Activated CD8-positive, alpha-beta T cell treated with anti-CD3 and anti-CD28 coated beads, Interleukin-2, amount 10 ng/mL, durations not matched to agents 7 days and 5 days (primary cell): ENCODE data around the gene SH3BP5. TPM values are rescaled to one million over a fixed set of nuclear protein-coding genes. Genes with fewer than 3 reads are reported as not detected.

Experiments used
- ATAC-seq: fragments of 150-1000 bp; cut with Tn5 transposase; one replicate; pipeline ENCODE4 v1.10.0; 2021; ENCODE audit warnings: moderate library complexity
- CTCF ChIA-PET: fragments of 350-600 bp; sonication (Branson Sonifier 250); formaldehyde crosslinking; loops from one replicate; lab custom pipeline; 2021; ENCODE audit warnings: antibody characterized with exemption; lab: Charles Lee
- POLR2A ChIA-PET: fragments of 350-600 bp; sonication (Branson Sonifier 250); formaldehyde crosslinking; loops from one replicate; lab custom pipeline; 2021; ENCODE audit warnings: antibody characterized with exemption; lab: Charles Lee
- DNase-seq: peaks from one replicate; pipeline ENCODE4 v3.0.0-alpha.2; 2020
- H3K27ac Mint-ChIP-seq: one replicate; pipeline ENCODE4 v1.8.0; 2021; ENCODE audit warnings: mild to moderate bottlenecking, mixed read lengths
- H3K27me3 Mint-ChIP-seq: one replicate; pipeline ENCODE4 v1.8.0; 2021; ENCODE audit warnings: low read depth, mixed read lengths
- H3K36me3 Mint-ChIP-seq: one replicate; pipeline ENCODE4 v1.8.0; 2021; ENCODE audit warnings: low read depth, mixed read lengths
- H3K4me1 Mint-ChIP-seq: one replicate; pipeline ENCODE4 v1.8.0; 2021; ENCODE audit warnings: low read depth, mixed read lengths
- H3K4me3 Mint-ChIP-seq: one replicate; pipeline ENCODE4 v1.8.0; 2021; ENCODE audit warnings: mild to moderate bottlenecking, mixed read lengths
- H3K9me3 Mint-ChIP-seq: one replicate; pipeline ENCODE4 v1.8.0; 2022; ENCODE audit warnings: mixed read lengths; ENCODE audit not compliant: insufficient read depth
- total RNA-seq, 2 experiments: library from RNA; stranded (reverse); gene quantifications; one replicate each; pipeline ENCODE4 v1.2.3, GENCODE V29; 2021

The SH3BP5 gene
- total RNA-seq, 2 experiments from 2014 or later = 12.6 to 15.0 TPM

- POLR2A ChIA-PET = interaction anchor here (0.6 kb wide), 1 partner anchor 12 kb away, joined by 3 read pairs; no protein-coding TSS in a partner anchor
Observed at GRCh38 chr3:15346516-15346915, 14.1 kb upstream of the SH3BP5 start.

GRCh38 chr3:15345608-15346137 lies 13.3 kb upstream of the SH3BP5 start:
- H3K36me3 Mint-ChIP-seq = peaks cover 2% of the 10 kb centered on the region
- ChIA-PET CTCF (interaction anchor here (0.8 to 1.8 kb wide), 6 partner anchors 12 to 136 kb away, joined by 3 to 6 read pairs (median 4); partner anchors contain the start of gene SH3BP5), POLR2A (interaction anchor here (1.1 kb wide), 1 partner anchor 13 kb away, joined by 4 read pairs; the partner anchor contains the start of gene SH3BP5)
- peaks cover 4% of the 10 kb centered on the region for H3K9me3 Mint-ChIP-seq
- H3K4me1 Mint-ChIP-seq = peaks cover 27% of the 10 kb centered on the region
- H3K4me3 Mint-ChIP-seq = no peak overlapping the region
- DNase-seq (no peak), ATAC-seq (no peak)
- H3K27me3 Mint-ChIP-seq = peaks cover 25% of the 10 kb centered on the region
- H3K27ac Mint-ChIP-seq = no peak overlapping the region

More at GRCh38 chr3:15346516-15346915, 14.1 kb upstream of the SH3BP5 start:
- Mint-ChIP-seq H3K36me3 (peaks cover 3% of the 10 kb centered on the region), H3K27ac (no peak overlapping the region), H3K4me3 (no peak overlapping the region), H3K9me3 (peaks cover 8% of the 10 kb centered on the region), H3K4me1 (peaks cover 25% of the 10 kb centered on the region), H3K27me3 (peaks cover 20% of the 10 kb centered on the region)
- ATAC-seq (no peak), DNase-seq (no peak)
- CTCF ChIA-PET = interaction anchor here (0.8 to 2.7 kb wide), 6 partner anchors 11 to 137 kb away, joined by 3 to 10 read pairs (median 5); partner anchors contain the start of gene SH3BP5

- ATAC-seq (no peak), DNase-seq (no peak)
- ChIA-PET POLR2A (interaction anchor here (1.1 kb wide), 1 partner anchor 13 kb away, joined by 4 read pairs; the partner anchor contains the start of gene SH3BP5), CTCF (interaction anchor here (1.2 to 1.8 kb wide), 4 partner anchors 11 to 77 kb away, joined by 4 to 6 read pairs (median 5); partner anchors contain the start of gene SH3BP5)
- Mint-ChIP-seq H3K9me3 (peaks cover 4% of the 10 kb centered on the region), H3K4me1 (peaks cover 27% of the 10 kb centered on the region), H3K4me3 (no peak overlapping the region), H3K36me3 (no peaks in the 10 kb centered on the region), H3K27me3 (peaks cover 25% of the 10 kb centered on the region), H3K27ac (no peak overlapping the region)
Observed at GRCh38 chr3:15345066-15345607, 12.8 kb upstream of the SH3BP5 start.

GRCh38 chr3:15342945-15343344 lies 10.6 kb upstream of the SH3BP5 start:
- Mint-ChIP-seq H3K4me3 (no peak overlapping the region), H3K27me3 (peaks cover 25% of the 10 kb centered on the region), H3K9me3 (no peaks in the 10 kb centered on the region), H3K36me3 (no peaks in the 10 kb centered on the region), H3K4me1 (peaks cover 30% of the 10 kb centered on the region), H3K27ac (no peak overlapping the region)
- no peak for DNase-seq
- ATAC-seq = no peak
- POLR2A ChIA-PET = no interaction called here
- CTCF ChIA-PET = interaction anchor here (1.3 to 1.8 kb wide), 3 partner anchors 13 to 235 kb away, joined by 3 to 6 read pairs (median 5); no protein-coding TSS in a partner anchor

- CTCF ChIA-PET = interaction anchor here (1.3 to 1.8 kb wide), 2 partner anchors 63 to 234 kb away, joined by 3 to 6 read pairs; no protein-coding TSS in a partner anchor
- ATAC-seq = no peak
- no peak for DNase-seq
- POLR2A ChIA-PET = interaction anchor here (0.8 kb wide), 1 partner anchor 47 kb away, joined by 3 read pairs; no protein-coding TSS in a partner anchor
- no peaks in the 10 kb centered on the region for H3K36me3 Mint-ChIP-seq
- no peak overlapping the region for H3K27ac Mint-ChIP-seq
- no peak overlapping the region for H3K4me3 Mint-ChIP-seq
- peaks cover 23% of the 10 kb centered on the region for H3K4me1 Mint-ChIP-seq
- no peaks in the 10 kb centered on the region for H3K9me3 Mint-ChIP-seq
- peaks cover 25% of the 10 kb centered on the region for H3K27me3 Mint-ChIP-seq
Observed at GRCh38 chr3:15342246-15342645, 9.9 kb upstream of the SH3BP5 start.

GRCh38 chr3:15341030-15341726 lies 8.8 kb upstream of the SH3BP5 start:
- POLR2A ChIA-PET = interaction anchor here (0.8 kb wide), 1 partner anchor 46 kb away, joined by 3 read pairs; no protein-coding TSS in a partner anchor
- Mint-ChIP-seq H3K36me3 (no peaks in the 10 kb centered on the region), H3K27ac (no peak overlapping the region), H3K9me3 (no peaks in the 10 kb centered on the region), H3K4me1 (peaks cover 15% of the 10 kb centered on the region), H3K4me3 (no peak overlapping the region), H3K27me3 (peaks cover 27% of the 10 kb centered on the region)
- DNase-seq = no peak
- ATAC-seq = no peak
- CTCF ChIA-PET = no interaction called here

GRCh38 chr3:15339786-15340215 lies 7.4 kb upstream of the SH3BP5 start:
- ChIA-PET POLR2A (no interaction called here), CTCF (interaction anchor here (1.2 kb wide), 1 partner anchor 72 kb away, joined by 4 read pairs; no protein-coding TSS in a partner anchor)
- H3K4me3 Mint-ChIP-seq = no peak overlapping the region
- H3K4me1 Mint-ChIP-seq = peaks cover 13% of the 10 kb centered on the region
- no peaks in the 10 kb centered on the region for H3K36me3 Mint-ChIP-seq
- no peaks in the 10 kb centered on the region for H3K9me3 Mint-ChIP-seq
- DNase-seq = no peak
- ATAC-seq = no peak
- no peak overlapping the region for H3K27ac Mint-ChIP-seq
- peaks cover 31% of the 10 kb centered on the region for H3K27me3 Mint-ChIP-seq

- ChIA-PET CTCF (interaction anchor here (1.0 kb wide), 1 partner anchor 72 kb away, joined by 3 read pairs; no protein-coding TSS in a partner anchor), POLR2A (no interaction called here)
- Mint-ChIP-seq H3K9me3 (no peaks in the 10 kb centered on the region), H3K27ac (no peak overlapping the region), H3K4me3 (no peak overlapping the region), H3K4me1 (peaks cover 15% of the 10 kb centered on the region), H3K36me3 (no peaks in the 10 kb centered on the region), H3K27me3 (peaks cover 25% of the 10 kb centered on the region)
- ATAC-seq = no peak
- DNase-seq = no peak
Observed at GRCh38 chr3:15339001-15339400, 6.6 kb upstream of the SH3BP5 start.

- ATAC-seq (no peak), DNase-seq (no peak)
- peaks cover 23% of the 10 kb centered on the region for H3K4me1 Mint-ChIP-seq
- CTCF ChIA-PET = interaction anchor here (0.8 to 1.6 kb wide), 2 partner anchors 29 to 67 kb away, joined by 3 read pairs; no protein-coding TSS in a partner anchor
- peaks cover 20% of the 10 kb centered on the region for H3K27me3 Mint-ChIP-seq
- POLR2A ChIA-PET = no interaction called here
- no peak overlapping the region for H3K27ac Mint-ChIP-seq
- no peaks in the 10 kb centered on the region for H3K9me3 Mint-ChIP-seq
- no peaks in the 10 kb centered on the region for H3K36me3 Mint-ChIP-seq
- no peak overlapping the region for H3K4me3 Mint-ChIP-seq
Observed at GRCh38 chr3:15337963-15338362, 5.6 kb upstream of the SH3BP5 start.

- no peak overlapping the region for H3K27ac Mint-ChIP-seq
- H3K4me1 Mint-ChIP-seq = peaks cover 32% of the 10 kb centered on the region
- no peak for DNase-seq
- H3K36me3 Mint-ChIP-seq = peaks cover 3% of the 10 kb centered on the region
- H3K27me3 Mint-ChIP-seq = peaks cover 17% of the 10 kb centered on the region
- ChIA-PET POLR2A (no interaction called here), CTCF (interaction anchor here (10.6 kb wide), 1 partner anchor 68 kb away, joined by 168 read pairs; no protein-coding TSS in a partner anchor)
- no peaks in the 10 kb centered on the region for H3K9me3 Mint-ChIP-seq
- no peak for ATAC-seq
- no peak overlapping the region for H3K4me3 Mint-ChIP-seq
Observed at GRCh38 chr3:15336057-15336456, 3.7 kb upstream of the SH3BP5 start.

- Mint-ChIP-seq H3K27me3 (peaks cover 23% of the 10 kb centered on the region), H3K9me3 (no peaks in the 10 kb centered on the region), H3K36me3 (peaks cover 19% of the 10 kb centered on the region), H3K27ac (no peak overlapping the region), H3K4me3 (no peak overlapping the region), H3K4me1 (peaks cover 29% of the 10 kb centered on the region)
- ATAC-seq (no peak), DNase-seq (no peak)
- ChIA-PET POLR2A (interaction anchor here (1.5 kb wide), 1 partner anchor 62 kb away, joined by 4 read pairs; no protein-coding TSS in a partner anchor), CTCF (interaction anchor here (0.8 to 10.6 kb wide), 17 partner anchors 8 to 114 kb away, joined by 3 to 168 read pairs (median 5); no protein-coding TSS in a partner anchor)
Observed at GRCh38 chr3:15333956-15334263, 1.5 kb upstream of the SH3BP5 start.
